HPDE6-E6E7 (cell line): Measurements from ENCODE around the gene USP22.
"Not testable (repeated sequence)": the region's sequence is repeated elsewhere in the genome, so short reads cannot be mapped to it uniquely, and the experiment has no call there.

Experiments used
- DNase-seq: peaks from one replicate; pipeline ENCODE4 v3.0.0; 2011; ENCODE audit warnings: missing footprints; ENCODE audit errors: extremely low spot score

The USP22 gene

GRCh38 chr17:21042458-21043295 is at the start of gene USP22:
USP22 (minus strand) TSS chr17:21043011; CDS start chr17:21042835, 176 bp downstream.
- DNase-seq = peak; percentile 88

- no peak for DNase-seq
These were observed 48.2 kb upstream of the USP22 start for GRCh38 chr17:21090902-21091618.

DNA sequence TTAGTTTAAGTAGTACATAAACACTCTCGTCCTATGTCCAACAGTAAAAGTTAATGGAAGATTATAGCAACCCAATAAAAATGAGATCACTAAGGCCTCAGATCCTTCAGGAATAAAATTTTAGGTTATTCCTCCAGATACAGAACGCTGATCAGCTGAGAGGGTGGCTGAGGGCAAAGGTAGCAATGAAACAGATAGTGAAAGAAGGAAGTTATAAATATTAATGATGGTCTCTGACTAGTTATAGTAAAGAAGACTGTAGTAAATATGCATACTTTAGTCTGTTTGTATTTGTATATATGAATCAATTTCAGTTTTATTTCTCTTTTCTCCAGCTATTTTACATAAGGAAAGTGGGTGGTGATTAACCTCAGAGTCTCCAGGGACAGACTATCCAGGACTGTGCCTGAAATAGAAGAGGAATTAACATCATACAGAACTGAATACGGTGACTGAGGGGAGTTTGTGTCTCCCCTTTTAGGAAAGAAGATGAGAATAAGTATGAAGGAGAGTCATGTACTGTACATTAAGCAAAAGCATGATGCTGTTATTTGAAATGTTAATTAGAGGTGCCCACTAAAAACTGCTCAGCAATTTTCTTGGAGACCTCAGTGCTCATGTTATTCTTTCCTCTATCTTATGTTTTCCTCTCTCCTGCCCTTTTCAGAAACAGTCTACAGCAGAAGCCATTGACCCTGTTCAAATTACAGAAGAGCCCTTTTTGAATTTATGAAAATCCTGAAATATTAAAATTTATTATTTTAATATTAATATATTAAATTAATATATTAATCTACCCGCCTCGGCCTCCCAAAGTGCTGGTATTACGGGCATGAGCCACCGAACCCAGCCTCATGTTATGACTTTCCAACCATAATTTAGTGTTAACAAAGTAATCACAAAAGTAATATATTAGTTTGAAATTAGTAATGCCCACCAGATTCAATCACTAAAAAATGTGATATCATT is 47.4 kb upstream of the USP22 start:
- DNase-seq = no peak

DNA sequence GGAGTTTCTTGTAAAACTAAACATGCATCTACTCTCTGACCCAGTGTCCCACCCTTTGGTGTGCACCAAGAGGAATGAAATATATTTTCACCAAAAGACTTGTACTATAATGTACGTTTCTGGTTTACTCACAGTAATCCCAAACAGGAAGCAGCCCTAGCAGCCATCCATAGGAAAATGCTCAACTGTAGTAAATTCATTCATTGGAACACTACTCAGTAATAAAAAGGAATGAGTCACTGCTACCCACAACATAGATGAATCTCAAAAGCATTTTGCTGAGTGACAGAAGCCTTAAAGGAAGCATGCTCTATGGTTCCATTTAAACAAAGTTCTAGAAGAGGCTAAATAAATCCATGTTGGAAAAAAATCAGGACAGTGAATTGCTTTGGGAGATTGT is 46.3 kb upstream of the USP22 start:
- no peak for DNase-seq

DNA sequence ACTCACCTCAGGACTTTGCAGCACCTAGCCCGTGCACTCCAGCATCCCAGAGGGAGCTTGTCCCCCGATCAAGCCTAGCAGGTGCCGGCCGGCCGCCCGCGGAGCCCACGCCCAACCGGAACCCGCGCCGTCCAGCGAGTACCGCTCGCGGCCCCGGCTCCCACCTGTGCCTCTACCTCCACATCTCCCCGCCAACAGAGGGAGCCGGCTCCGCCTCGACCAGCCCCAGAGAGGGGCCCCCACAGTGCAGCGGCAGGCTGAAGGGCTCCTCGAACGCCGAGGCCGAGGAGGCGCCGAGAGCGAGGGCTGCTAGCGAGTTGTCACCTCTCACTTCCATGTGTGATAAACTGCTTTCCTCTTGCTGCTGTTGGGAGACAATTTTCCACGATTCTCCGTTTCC is 42.9 kb upstream of the USP22 start:
- no peak for DNase-seq

DNA sequence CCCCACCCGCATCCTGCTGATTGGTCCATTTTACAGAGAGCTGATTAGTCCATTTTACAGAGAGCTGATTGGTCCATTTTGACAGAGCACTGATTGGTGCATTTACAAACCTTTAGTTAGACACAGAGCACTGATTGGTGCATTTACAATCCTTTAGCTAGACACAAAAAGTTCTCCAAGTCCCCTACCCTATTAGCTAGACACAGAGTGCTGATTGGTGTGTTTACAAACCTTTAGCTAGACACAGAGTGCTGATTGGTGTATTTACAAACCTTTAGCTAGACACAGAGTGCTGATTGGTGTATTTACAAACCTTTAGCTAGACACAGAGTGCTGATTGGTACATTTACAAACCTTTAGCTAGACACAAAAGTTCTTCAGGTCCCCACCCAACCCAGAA is 42.5 kb upstream of the USP22 start:
- DNase-seq = not testable (repeated sequence)

- no peak for DNase-seq
These were observed 39.2 kb upstream of the USP22 start for GRCh38 chr17:21082001-21082436.

DNA sequence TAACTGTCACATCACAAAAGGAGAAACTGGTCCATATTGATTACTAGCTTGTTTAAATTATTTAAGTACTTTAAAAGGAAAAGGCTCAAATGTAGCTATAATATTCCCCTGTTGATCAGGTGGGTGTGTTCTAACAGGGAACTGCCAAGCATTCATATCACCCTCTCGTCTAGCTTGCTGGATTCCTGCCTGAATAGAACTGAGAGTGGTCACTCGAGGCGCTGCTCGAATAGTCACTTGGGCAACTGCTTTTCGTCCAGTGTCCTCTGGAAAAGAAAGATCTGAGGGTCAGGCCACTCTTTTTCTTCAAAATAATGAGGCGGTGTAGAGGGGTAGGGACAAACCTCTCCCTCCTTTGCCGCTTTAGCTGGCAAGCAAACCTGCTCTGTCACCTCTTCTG is 36.4 kb upstream of the USP22 start:
- DNase-seq = no peak

- no peak for DNase-seq
These were observed 35.4 kb upstream of the USP22 start for GRCh38 chr17:21078016-21078780.

DNA sequence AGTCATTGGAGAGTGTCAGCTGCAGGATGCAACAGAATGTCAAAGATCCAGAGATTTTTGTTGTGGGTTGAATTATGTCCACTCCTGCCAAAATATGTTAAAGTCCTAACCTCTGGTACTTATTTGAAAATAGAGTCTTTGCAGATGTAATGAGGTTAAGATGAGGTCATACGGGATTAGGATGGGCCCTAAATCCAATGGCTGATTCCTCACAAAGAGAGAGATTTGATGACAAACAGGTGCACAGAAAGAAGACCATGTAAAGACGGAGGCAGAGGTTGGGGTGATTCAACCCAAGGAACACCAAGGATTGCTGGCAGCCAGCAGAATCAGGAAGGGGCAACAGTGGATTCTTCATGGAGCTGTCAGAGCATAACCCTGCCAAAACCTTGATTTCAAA is 34.5 kb upstream of the USP22 start:
- no peak for DNase-seq

DNA sequence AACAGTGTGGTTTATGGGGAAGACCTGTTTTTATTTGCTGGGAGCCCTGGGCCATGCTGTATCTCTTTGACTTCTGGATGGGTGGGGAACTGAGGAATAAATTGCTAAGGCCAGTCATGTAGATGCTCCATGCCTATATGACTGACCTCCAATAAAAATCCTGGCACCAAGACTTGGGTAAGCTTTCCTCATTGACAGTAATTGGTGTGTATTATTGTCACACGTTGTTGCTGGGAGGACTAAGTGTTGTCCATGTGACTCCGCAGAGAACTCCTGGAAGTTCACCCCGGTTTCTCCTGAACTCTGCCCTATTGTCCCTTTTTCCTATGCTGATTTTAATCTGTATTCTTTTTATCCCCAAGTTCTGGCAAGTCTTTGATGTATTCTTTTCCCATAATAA is 33.4 kb upstream of the USP22 start:
- no peak for DNase-seq

- DNase-seq = no peak
These were observed 32.9 kb upstream of the USP22 start for GRCh38 chr17:21075739-21076085.

DNA sequence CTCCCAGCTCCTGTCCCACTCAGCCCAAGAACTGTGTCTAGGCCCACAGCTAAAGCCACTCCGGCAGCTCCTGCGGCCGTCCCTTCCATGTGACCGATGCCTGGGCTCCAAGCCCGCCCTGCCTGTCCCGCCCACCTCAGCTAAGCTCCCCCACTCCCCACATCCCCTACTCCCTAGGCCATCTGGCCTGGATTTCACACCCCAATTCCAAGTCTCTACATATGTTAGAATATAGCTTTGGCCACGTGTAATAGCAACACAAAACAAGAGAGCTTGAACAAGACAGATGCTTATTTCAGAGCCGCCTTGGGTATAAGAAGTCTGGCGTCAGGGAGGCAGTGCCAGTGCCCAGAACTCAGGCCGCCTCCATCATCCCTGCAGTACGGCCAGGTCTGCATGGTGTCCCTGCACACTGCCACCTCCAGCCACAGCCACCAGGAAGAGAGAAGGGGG is 30.0 kb upstream of the USP22 start:
- no peak for DNase-seq

DNA sequence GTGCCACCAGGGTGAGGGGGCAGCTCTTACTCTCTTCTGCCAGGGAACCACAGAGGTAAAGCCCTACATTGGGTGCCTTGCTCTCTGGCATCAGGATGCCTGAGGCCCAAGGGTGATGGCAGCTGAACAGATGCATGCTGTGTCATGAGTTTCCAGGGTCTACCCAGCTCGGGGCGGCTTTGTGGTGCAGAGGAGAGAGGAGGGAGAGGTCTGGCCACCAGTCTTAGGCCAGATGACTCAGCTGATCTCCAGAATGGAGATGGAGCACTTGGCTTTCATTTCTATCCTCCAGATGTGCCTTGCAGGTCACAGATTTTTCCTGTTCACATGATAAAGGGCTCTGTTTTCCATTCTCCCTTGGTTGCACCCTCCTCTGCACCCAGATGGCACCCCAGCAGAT is 23.6 kb upstream of the USP22 start:
- no peak for DNase-seq

- DNase-seq = no peak
These were observed 19.2 kb upstream of the USP22 start for GRCh38 chr17:21061971-21062526.

DNA sequence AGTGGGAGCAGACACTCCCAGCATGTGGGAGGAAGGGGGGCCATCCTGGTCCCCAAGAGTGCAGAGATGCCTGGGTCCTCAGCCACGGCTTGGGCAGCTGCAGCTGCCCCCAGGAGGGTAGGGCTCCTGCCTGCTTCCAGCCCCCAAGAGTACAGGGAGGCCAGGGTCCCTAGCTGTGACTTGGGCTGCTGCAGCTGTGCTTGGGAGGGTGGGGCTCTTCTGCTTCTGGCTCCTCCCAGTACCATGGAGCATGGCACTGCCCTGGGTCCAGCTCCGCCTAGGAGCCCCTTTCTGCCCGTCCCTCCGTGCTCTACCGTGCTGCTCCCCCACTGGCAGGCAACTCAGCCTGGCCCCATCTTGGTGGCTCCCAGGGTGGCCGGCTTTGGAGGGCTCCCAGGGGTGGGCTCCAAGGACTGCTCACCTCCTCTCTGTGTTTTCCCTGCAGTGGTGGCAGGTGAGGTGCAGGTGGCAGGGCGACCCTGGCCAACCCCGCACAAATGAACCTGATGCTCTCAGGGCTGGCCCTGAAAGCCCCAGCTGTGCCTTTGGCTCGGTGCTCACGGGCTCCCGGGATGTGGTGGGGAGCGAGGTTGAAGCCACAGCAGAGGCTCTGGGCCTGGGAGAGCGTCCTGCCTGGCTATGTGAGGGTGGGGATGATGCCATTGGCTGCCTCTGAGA is 18.5 kb upstream of the USP22 start:
- DNase-seq = no peak

GRCh38 chr17:21059761-21060160 is 16.9 kb upstream of the USP22 start:
- no peak for DNase-seq

DNA sequence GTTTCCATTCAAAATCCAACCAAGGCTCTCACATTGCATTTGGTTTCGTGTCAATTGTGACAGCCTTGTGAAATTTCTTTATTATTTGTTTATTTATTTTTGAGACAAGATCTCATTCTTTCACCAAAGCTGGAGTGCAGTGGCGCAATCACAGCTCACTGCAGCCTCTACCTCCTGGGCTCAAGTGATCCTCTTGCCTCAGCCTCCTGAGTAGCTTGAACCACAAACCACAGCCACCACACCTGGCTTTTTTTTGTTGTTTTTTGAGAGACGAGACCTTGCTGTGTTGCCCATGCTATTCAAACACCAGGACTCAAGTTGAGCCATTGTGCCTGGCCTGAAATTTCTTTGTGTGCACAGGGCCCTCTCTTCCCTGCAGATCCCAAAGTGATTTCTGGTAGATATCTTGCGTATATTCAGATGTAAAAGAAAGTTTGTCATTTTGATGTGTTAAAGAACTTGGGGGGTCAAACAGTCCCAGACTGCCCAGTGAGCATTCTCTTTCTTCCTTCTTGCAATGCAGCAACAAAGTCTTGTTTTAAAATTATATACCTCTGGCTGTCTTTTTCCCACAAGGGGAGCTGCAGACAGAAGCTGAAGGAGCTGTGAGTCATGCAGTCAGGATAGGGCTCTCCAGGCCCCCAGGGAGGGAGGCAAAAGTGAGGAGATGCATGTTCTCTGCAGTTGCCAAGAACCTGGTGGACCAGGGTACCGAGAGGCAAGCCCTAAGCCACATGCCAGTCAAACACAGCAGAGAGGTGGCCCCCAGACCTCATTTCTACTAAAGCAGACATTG is 15.5 kb upstream of the USP22 start:
- DNase-seq = no peak

- DNase-seq = not testable (repeated sequence)
These were observed 10.2 kb upstream of the USP22 start for GRCh38 chr17:21053056-21053455.
